GM10248 (cell line): ENCODE results near the gene JDP2.

Experiments used
- CTCF ChIA-PET: fragments of 300-600 bp; sonication (Branson Sonifier 250); formaldehyde crosslinking; extraction: SDS; loops from one replicate; lab custom pipeline; 2021; ENCODE audit warnings: antibody characterized with exemption; lab: Yijun Ruan, JAX
- POLR2A ChIA-PET: fragments of 350-650 bp; sonication (Branson Sonifier 250); formaldehyde crosslinking; extraction: SDS; loops from one replicate; lab custom pipeline; 2020; ENCODE audit warnings: antibody characterized with exemption; lab: Yijun Ruan, JAX
- DNase-seq: peaks from one replicate; pipeline ENCODE4 v3.0.0; 2012; ENCODE audit errors: extremely low spot score
- TF ChIP-seq, protein P1 (sequence below): IDR thresholded peaks from 2 replicates; pipeline ENCODE4 v1.5.1; 2012; ENCODE audit warnings: mild to moderate bottlenecking, low read depth; ENCODE audit errors: extremely low read depth, missing control alignments, control extremely low read depth

The JDP2 gene

DNA sequence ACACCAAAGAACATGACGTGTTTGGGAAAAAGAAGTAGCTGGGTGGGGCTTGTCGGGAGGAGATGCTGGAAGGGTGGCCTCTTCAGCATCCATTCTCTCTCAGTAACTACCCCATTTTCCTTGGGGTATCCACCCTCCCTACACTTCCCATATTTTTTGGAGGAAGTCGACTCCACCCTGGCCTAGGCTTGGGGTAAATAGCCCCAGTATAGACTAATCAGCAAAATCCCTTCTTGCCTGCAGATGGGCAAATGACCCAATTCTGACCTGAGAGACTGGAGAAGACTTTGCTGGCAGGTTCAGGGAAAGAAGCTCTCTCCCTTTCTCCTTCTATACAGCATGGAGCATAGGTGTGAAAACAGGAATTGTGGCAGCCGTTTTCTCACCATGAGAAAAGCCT lies 28.5 kb upstream of the JDP2 start:
- POLR2A ChIA-PET, result no interaction called here
- CTCF ChIA-PET, result interaction anchor here (1.3 to 1.6 kb wide), 3 partner anchors 10 to 81 kb away, joined by 3 to 5 read pairs (median 4); no protein-coding TSS in a partner anchor
- TF ChIP-seq, protein P1, sequence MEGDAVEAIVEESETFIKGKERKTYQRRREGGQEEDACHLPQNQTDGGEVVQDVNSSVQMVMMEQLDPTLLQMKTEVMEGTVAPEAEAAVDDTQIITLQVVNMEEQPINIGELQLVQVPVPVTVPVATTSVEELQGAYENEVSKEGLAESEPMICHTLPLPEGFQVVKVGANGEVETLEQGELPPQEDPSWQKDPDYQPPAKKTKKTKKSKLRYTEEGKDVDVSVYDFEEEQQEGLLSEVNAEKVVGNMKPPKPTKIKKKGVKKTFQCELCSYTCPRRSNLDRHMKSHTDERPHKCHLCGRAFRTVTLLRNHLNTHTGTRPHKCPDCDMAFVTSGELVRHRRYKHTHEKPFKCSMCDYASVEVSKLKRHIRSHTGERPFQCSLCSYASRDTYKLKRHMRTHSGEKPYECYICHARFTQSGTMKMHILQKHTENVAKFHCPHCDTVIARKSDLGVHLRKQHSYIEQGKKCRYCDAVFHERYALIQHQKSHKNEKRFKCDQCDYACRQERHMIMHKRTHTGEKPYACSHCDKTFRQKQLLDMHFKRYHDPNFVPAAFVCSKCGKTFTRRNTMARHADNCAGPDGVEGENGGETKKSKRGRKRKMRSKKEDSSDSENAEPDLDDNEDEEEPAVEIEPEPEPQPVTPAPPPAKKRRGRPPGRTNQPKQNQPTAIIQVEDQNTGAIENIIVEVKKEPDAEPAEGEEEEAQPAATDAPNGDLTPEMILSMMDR, result no peak
- no peak for DNase-seq

DNA sequence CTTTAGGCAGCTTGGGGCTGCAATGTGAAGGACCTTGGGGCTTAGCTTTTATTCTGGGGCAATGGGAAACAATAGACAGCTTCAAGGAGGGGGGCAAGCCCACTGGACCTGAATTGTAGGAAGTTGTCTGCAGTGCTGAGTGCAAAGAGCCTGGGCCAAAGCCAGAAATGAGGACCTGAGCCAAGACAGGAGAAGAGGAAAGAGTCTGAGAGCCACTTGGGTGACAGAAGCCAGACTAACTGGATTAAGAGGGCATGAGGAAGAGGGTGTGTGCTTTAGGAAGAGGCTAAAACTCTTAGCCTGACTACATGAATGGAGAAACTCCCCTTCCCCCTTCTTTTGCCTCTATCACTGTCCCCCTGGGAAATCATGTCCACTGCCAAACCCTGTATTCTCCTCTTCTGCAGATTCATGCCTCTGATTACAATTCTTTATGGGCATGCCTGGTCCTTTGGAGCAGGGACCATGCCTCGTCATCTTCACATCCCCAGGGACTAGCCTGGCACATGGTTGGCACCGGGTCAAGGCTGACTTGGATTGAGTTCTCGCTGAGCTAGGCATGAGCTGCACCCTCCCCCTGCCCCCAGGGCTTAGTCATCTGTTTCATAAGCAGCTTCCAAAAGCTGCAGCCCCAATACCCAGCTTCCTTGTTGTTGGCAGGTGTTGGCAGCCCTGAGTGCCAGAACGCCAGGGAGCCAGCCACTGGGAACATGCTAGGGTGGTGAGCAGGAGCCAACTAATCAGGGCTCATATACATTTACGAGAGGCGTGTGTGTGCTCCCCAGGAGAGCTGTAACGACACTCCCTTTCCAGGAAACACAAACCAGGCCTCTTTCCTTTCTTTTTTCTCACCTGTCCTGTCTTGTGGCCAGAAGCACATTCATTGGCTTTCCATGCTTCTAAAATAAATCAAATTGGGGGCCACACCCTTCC lies 27.7 kb upstream of the JDP2 start:
- no peak for DNase-seq
- POLR2A ChIA-PET, result no interaction called here
- CTCF ChIA-PET, result interaction anchor here (1.3 to 1.6 kb wide), 3 partner anchors 11 to 80 kb away, joined by 3 to 5 read pairs (median 4); no protein-coding TSS in a partner anchor
- TF ChIP-seq, protein P1, result no peak

DNA sequence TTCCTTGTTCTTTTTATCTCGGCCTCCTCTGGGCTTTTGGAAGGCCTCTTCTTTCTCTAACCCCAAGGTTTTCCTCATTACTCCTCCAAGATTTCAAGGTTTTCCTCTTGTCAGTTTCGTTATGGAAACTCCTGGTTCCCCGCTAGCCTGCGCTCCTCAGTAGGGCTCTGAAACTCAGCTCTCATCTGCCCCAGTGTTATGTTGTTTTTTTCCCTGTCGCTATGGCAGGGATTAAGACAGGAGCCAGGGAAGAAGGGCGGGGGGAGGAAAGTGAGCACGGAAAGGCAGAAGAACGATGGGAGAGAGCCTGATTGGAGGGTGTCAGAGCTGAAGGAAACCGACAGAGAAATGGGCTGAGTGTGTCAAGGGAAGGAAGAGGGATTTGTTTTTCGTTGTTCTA lies 26.5 kb upstream of the JDP2 start:
- TF ChIP-seq, protein P1, result no peak
- CTCF ChIA-PET, result interaction anchor here (2.0 kb wide), 1 partner anchor 14 kb away, joined by 5 read pairs; no protein-coding TSS in a partner anchor
- DNase-seq, result no peak
- POLR2A ChIA-PET, result no interaction called here

DNA sequence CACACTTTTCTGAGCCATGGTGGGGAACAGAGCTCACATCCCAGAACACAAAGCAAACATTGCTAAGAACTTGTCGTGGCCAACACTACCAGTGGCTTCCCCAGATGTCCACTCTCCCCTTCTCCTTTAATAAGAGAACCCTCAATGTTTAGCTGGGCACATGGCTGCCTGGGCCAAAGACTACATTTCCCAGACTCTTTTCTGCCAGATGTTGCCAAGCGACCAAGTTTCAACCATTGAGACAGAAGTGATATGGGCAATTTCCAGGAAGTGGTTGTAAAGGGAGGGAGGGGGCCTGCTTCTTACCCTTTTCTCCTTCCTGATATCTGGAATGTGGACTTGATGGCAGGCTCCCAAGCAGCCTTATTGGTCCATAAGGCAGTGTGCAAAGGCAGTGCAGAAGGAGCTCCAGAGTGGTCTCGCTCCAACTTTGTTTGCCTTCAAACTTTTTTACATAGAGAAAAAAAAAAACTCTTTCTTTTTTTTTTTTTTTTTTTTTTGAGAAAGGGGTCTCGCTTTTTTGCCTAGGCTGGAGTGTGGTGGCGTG lies 24.9 kb upstream of the JDP2 start:
- ChIA-PET CTCF (interaction anchor here (1.2 to 2.0 kb wide), 2 partner anchors 12 to 52 kb away, joined by 3 to 5 read pairs; no protein-coding TSS in a partner anchor), POLR2A (interaction anchor here (0.7 kb wide), 1 partner anchor 26 kb away, joined by 5 read pairs; no protein-coding TSS in a partner anchor)
- DNase-seq, result no peak
- TF ChIP-seq, protein P1, result no peak

DNA sequence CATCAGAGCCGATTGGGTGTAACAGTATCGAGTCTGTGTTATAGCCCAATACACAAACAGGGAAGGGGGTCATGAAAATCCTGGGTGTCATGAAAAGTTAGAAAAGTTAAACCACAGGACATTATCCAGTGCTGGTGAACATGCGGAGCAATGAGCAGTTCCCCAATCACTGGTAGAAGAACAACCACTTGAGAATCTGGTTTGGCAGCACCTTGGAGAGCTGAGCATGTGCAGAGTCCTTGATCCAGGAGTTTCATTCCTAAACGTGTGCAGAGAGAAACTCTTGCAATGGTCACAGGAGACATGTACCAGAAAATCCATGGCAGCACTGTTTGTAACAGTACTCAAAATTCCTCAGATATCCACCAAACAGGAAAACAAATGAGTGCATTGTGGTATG lies 23.0 kb upstream of the JDP2 start:
- CTCF ChIA-PET, result interaction anchor here (1.3 to 1.6 kb wide), 2 partner anchors 9 to 13 kb away, joined by 4 read pairs; no protein-coding TSS in a partner anchor
- TF ChIP-seq, protein P1, result no peak
- DNase-seq, result no peak
- POLR2A ChIA-PET, result no interaction called here

DNA sequence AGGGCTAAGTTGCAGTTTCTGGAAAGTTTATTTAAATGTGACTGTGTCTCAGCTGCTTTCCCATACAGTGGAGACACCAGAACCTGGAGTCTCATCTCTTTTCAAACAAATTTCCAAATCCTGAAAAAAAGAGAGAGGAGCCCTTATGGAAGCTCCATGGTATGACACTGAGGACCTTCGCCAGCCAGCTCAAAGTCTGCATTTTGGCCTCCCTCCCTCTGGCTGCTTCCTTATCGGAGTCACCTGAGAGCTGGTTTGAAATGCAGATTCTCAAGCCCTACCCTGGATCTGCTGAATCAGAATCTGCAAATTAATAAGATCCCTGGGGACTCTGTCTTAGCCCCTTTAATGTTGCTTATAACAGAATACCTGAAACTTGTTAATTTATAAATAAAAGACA lies 21.7 kb upstream of the JDP2 start:
- POLR2A ChIA-PET, result no interaction called here
- TF ChIP-seq, protein P1, result no peak
- no peak for DNase-seq
- CTCF ChIA-PET, result interaction anchor here (1.6 to 2.0 kb wide), 2 partner anchors 12 to 48 kb away, joined by 4 to 5 read pairs; no protein-coding TSS in a partner anchor
